Activated T-cell treated with anti-CD3 and anti-CD28 coated beads, Interleukin-2, amount 50 U/mL, for 1 hour (primary cell): ENCODE measurements around the gene PFN3.
"Not testable (repeated sequence)": the region's sequence is repeated elsewhere in the genome, so short reads cannot be mapped to it uniquely, and the experiment has no call there.

Source experiments
- DNase-seq: peaks from one replicate; pipeline ENCODE4 v3.0.0-alpha.2; 2020

Gene PFN3

GRCh38 chr5:177372034-177372896 lies 28.2 kb downstream of the PFN3 start:
- peak; percentile 47 for DNase-seq

GRCh38 chr5:177371120-177372033 lies 29.1 kb downstream of the PFN3 start:
- DNase-seq: no peak

- DNase-seq: peak; percentile 55
Measured at GRCh38 chr5:177370488-177371119, 29.9 kb downstream of the PFN3 start.

GRCh38 chr5:177369645-177370440 lies 30.6 kb downstream of the PFN3 start:
- no peak for DNase-seq

GRCh38 chr5:177368869-177369644 lies 31.4 kb downstream of the PFN3 start:
- peak; percentile 44 for DNase-seq

GRCh38 chr5:177367981-177368868 lies 32.2 kb downstream of the PFN3 start:
- no peak for DNase-seq

- no peak for DNase-seq
Measured at GRCh38 chr5:177367323-177367848, 33.1 kb downstream of the PFN3 start.

- no peak for DNase-seq
Measured at GRCh38 chr5:177366528-177367322, 33.7 kb downstream of the PFN3 start.

- DNase-seq: no peak
Measured at GRCh38 chr5:177365845-177366527, 34.5 kb downstream of the PFN3 start.

GRCh38 chr5:177364159-177364962 lies 36.1 kb downstream of the PFN3 start:
- no peak for DNase-seq

- DNase-seq: no peak
Measured at GRCh38 chr5:177363565-177363964, 36.9 kb downstream of the PFN3 start.

- DNase-seq: peak; percentile 75
Measured at GRCh38 chr5:177362610-177363507, 37.6 kb downstream of the PFN3 start.

- DNase-seq: no peak
Measured at GRCh38 chr5:177362292-177362609, 38.2 kb downstream of the PFN3 start.

GRCh38 chr5:177361418-177362291 lies 38.8 kb downstream of the PFN3 start:
- no peak for DNase-seq

GRCh38 chr5:177360740-177361139 lies 39.7 kb downstream of the PFN3 start:
- not testable (repeated sequence) for DNase-seq

GRCh38 chr5:177359860-177360259 lies 40.6 kb downstream of the PFN3 start:
- no peak for DNase-seq
